HCT116 (cell line): Measurements from ENCODE around the gene PRM2. TPM values are rescaled to one million over a fixed set of nuclear protein-coding genes. Genes with fewer than 3 reads are reported as not detected.

Source experiments
- ATAC-seq: fragments of 200-7000 bp; cut with Tn5 transposase; 2 replicates; pipeline ENCODE4 v1.9.1; 2020; ENCODE audit warnings: mild to moderate bottlenecking, moderate library complexity
- BruUV-seq: library from RNA; stranded (reverse); fragments of 400-500 nt; replicated peaks from 2 replicates; lab custom pipeline; 2021; lab: Mats Ljungman, UMichigan
- CTCF ChIA-PET: fragments of 300-600 bp; sonication (Branson Sonifier 250); formaldehyde crosslinking; loops from one replicate; lab custom pipeline; 2021; ENCODE audit warnings: antibody characterized with exemption; lab: Charles Lee
- POLR2A ChIA-PET: fragments of 300-600, 350-600 bp; sonication (Branson Sonifier 250); formaldehyde crosslinking; loops from one replicate; lab custom pipeline; 2021; ENCODE audit warnings: antibody characterized with exemption; lab: Charles Lee
- RAD21 ChIA-PET, 2 experiments: fragments of 300-600 bp; sonication (Branson Sonifier 250); formaldehyde crosslinking; loops; one replicate each; lab custom pipeline; 2023; ENCODE audit warnings: low total read pairs in 2 of 2; ENCODE audit not compliant: uncharacterized antibody in 2 of 2, unreplicated experiment in 2 of 2, low non-redundant PET in 1 of 2; lab: Charles Lee
- DNase-seq: peaks from one replicate; pipeline ENCODE4 v3.0.0-alpha.2; 2010; ENCODE audit warnings: low read depth, low spot score
- H2AFZ ChIP-seq: fragments of 200-600 bp; shearing (Covaris generic), sonication (generic); 2 replicates; pipeline ENCODE4 v1.6.1; 2017; ENCODE audit warnings: low read depth, mixed run types, mixed read lengths, antibody characterized with exemption, low read length; ENCODE audit not compliant: poor library complexity, severe bottlenecking
- H3K27ac ChIP-seq: 2 replicates; pipeline ENCODE4 v1.5.1; 2012; ENCODE audit warnings: low read depth, low read length
- H3K27me3 ChIP-seq: fragments of 200-600 bp; sonication (generic); 2 replicates; pipeline ENCODE4 v1.6.1; 2016; ENCODE audit warnings: mixed run types, low read length, mixed read lengths; ENCODE audit not compliant: insufficient read depth
- H3K36me3 ChIP-seq, 2 experiments: fragments of 200-500 bp in 1 of 2; fragments of 200-600 bp in 1 of 2; sonication (Bioruptor generic) in 1 of 2; sonication (generic) in 1 of 2; 2 replicates each; pipeline versions ENCODE4 v1.5.1 to v1.6.1; 2014 to 2016; ENCODE audit warnings: low read length in 2 of 2, inconsistent platforms in 1 of 2, mixed read lengths in 1 of 2, mixed run types in 1 of 2; ENCODE audit not compliant: insufficient read depth in 2 of 2, control insufficient read depth in 1 of 2
- H3K4me1 ChIP-seq, 2 experiments: fragments of 200-600 bp in 1 of 2; sonication (generic) in 1 of 2; 2 replicates each; pipeline versions ENCODE4 v1.5.1 to v1.6.1; 2012 to 2017; ENCODE audit warnings: low read length in 2 of 2, inconsistent platforms in 1 of 2, mild to moderate bottlenecking in 1 of 2, mixed read lengths in 1 of 2, mixed run types in 1 of 2, moderate library complexity in 1 of 2; ENCODE audit not compliant: insufficient read depth in 2 of 2, control insufficient read depth in 1 of 2
- H3K4me2 ChIP-seq: fragments of 200-600 bp; sonication (generic); 2 replicates; pipeline ENCODE4 v1.6.1; 2017; ENCODE audit warnings: mixed run types, low read length, mixed read lengths
- H3K4me3 ChIP-seq, 2 experiments: fragments of 200-600 bp in 1 of 2; sonication (generic) in 1 of 2; replicated peaks in 1 of 2; 2 replicates each; pipeline ENCODE4 v1.5.1; 2011 to 2016; ENCODE audit warnings: low read length in 2 of 2, control low read depth in 1 of 2, low read depth in 1 of 2, mild to moderate bottlenecking in 1 of 2, mixed read lengths in 1 of 2, mixed run types in 1 of 2
- H3K79me2 ChIP-seq: fragments of 200-600 bp; sonication (generic); 2 replicates; pipeline ENCODE4 v1.6.1; 2017; ENCODE audit warnings: mild to moderate bottlenecking, mixed run types, low read length, moderate library complexity, mixed read lengths; ENCODE audit not compliant: insufficient read depth
- H3K9ac ChIP-seq: fragments of 200-600 bp; sonication (generic); 2 replicates; pipeline ENCODE4 v1.6.1; 2016; ENCODE audit warnings: low read length, mixed read lengths
- H3K9me2 ChIP-seq: fragments of 200-600 bp; sonication (generic), shearing (Covaris generic); 2 replicates; pipeline ENCODE4 v1.6.1; 2017; ENCODE audit warnings: mixed run types, mild to moderate bottlenecking, moderate library complexity; ENCODE audit not compliant: insufficient read depth
- H3K9me3 ChIP-seq, 2 experiments: fragments of 200-500 bp in 1 of 2; fragments of 200-600 bp in 1 of 2; sonication (Bioruptor generic) in 1 of 2; sonication (generic) in 1 of 2; 2 replicates each; pipeline ENCODE4 v1.6.1; 2014 to 2017; ENCODE audit warnings: low read length in 2 of 2, mixed read lengths in 2 of 2, inconsistent platforms in 1 of 2, low read depth in 1 of 2, mild to moderate bottlenecking in 1 of 2, mixed run types in 1 of 2, moderate library complexity in 1 of 2; ENCODE audit not compliant: control insufficient read depth in 1 of 2, insufficient read depth in 1 of 2
- H4K20me1 ChIP-seq: fragments of 200-600 bp; sonication (generic), shearing (Covaris generic); 2 replicates; pipeline ENCODE4 v1.6.1; 2017; ENCODE audit warnings: mixed run types, mild to moderate bottlenecking, moderate library complexity; ENCODE audit not compliant: insufficient read depth
- CEBPB ChIP-seq: IDR thresholded peaks from 2 replicates; pipeline ENCODE4 v1.6.1; 2012; ENCODE audit warnings: low read depth
- CTCF ChIP-seq, 3 experiments: fragments of 200-600 bp in 1 of 3; sonication (generic) in 1 of 3; IDR thresholded peaks in 2 of 3; conservative IDR thresholded peaks in 1 of 3; 2 replicates each; pipeline ENCODE4 v1.5.1; 2012 to 2017; ENCODE audit warnings: low read depth in 2 of 3, low read length in 2 of 3, antibody characterized with exemption in 1 of 3, borderline replicate concordance in 1 of 3, control low read depth in 1 of 3, mild to moderate bottlenecking in 1 of 3, mixed read lengths in 1 of 3, mixed run types in 1 of 3, moderate library complexity in 1 of 3; ENCODE audit not compliant: insufficient read depth in 1 of 3
- EGR1 ChIP-seq: IDR thresholded peaks from 2 replicates; pipeline ENCODE4 v1.6.1; 2012; ENCODE audit warnings: low read depth
- ELF1 ChIP-seq: IDR thresholded peaks from 2 replicates; pipeline ENCODE4 v1.6.1; 2012; ENCODE audit warnings: low read depth, borderline replicate concordance
- EZH2 ChIP-seq: fragments of 200-600 bp; sonication (generic); IDR thresholded peaks from 2 replicates; pipeline ENCODE4 v1.6.1; 2017; ENCODE audit warnings: antibody characterized with exemption, mixed run types
- EZH2phosphoT487 ChIP-seq: fragments of 200-600 bp; IDR thresholded peaks from 2 replicates; pipeline ENCODE4 v1.6.1; 2018; ENCODE audit warnings: antibody characterized with exemption, borderline replicate concordance
- JUND ChIP-seq: IDR thresholded peaks from 2 replicates; pipeline ENCODE4 v1.6.1; 2012
- POLR2AphosphoS5 ChIP-seq: IDR thresholded peaks from 2 replicates; pipeline ENCODE4 v1.6.1; 2011; ENCODE audit warnings: mild to moderate bottlenecking, low read depth, low read length, moderate library complexity
- RAD21 ChIP-seq: IDR thresholded peaks from 2 replicates; pipeline ENCODE4 v1.6.1; 2012; ENCODE audit warnings: low read depth, mild to moderate bottlenecking
- REST ChIP-seq: IDR thresholded peaks from 2 replicates; pipeline ENCODE4 v1.6.1; 2012; ENCODE audit warnings: low read depth
- SIN3A ChIP-seq: IDR thresholded peaks from 2 replicates; pipeline ENCODE4 v1.6.1; 2012; ENCODE audit warnings: low read depth
- TCF7L2 ChIP-seq: IDR thresholded peaks from 2 replicates; pipeline ENCODE4 v1.7.0; 2011; ENCODE audit warnings: borderline replicate concordance, inconsistent platforms; ENCODE audit not compliant: insufficient read depth, insufficient read length; ENCODE audit errors: extremely low read depth
- YY1 ChIP-seq: IDR thresholded peaks from 2 replicates; pipeline ENCODE4 v1.6.1; 2011; ENCODE audit warnings: low read length, low read depth, moderate library complexity, mild to moderate bottlenecking; ENCODE audit not compliant: insufficient replicate concordance; ENCODE audit errors: extremely low read depth
- ZNF274 ChIP-seq: fragments of 200-500 bp; sonication (Bioruptor generic); IDR thresholded peaks from 2 replicates; pipeline ENCODE4 v1.6.1; 2014; ENCODE audit warnings: mild to moderate bottlenecking, low read depth, low read length, inconsistent platforms
- intact Hi-C: fragments of 100-400 bp; cut with micrococcal nuclease; formaldehyde crosslinking; loops from 2 replicates; pipeline ENCODE4 v1.10.0; 2022
- total RNA-seq: library from RNA; stranded (reverse); gene quantifications from one replicate; pipeline ENCODE4 v1.2.1, GENCODE V29; 2021; ENCODE audit not compliant: unreplicated experiment
- TF ChIP-seq, protein P1 (sequence below): IDR thresholded peaks from 2 replicates; pipeline ENCODE4 v1.6.1; 2012

PRM2 gene
- total RNA-seq, 1 experiment from 2014 or later: not detected

- ATAC-seq: no peak
- intact Hi-C loops: no loop called here
- H4K20me1 ChIP-seq: no peaks in the 10 kb centered on the region
- H3K9me2 ChIP-seq: no peaks in the 10 kb centered on the region
- no peaks in the 10 kb centered on the region for H3K9me3 ChIP-seq
- H3K79me2 ChIP-seq: no peaks in the 10 kb centered on the region
- peaks cover 19 to 26% of the 10 kb centered on the region in 2 experiments; a peak in 3 of 4 replicates for H3K4me1 ChIP-seq
- H3K36me3 ChIP-seq: no peaks in the 10 kb centered on the region
- H3K27me3 ChIP-seq: no peaks in the 10 kb centered on the region
- no TSS peak for BruUV-seq
- no peak for DNase-seq
- no peak overlapping the region for H3K27ac ChIP-seq
- ChIA-PET POLR2A (no interaction called here), CTCF (interaction anchor here (1.3 kb wide), 1 partner anchor 31 kb away, joined by 3 read pairs; no protein-coding TSS in a partner anchor), RAD21 (no interaction called here)
- H3K4me3 ChIP-seq: no peak overlapping the region
- no peak overlapping the region for H2AFZ ChIP-seq
- TF ChIP-seq REST (no peak), EZH2phosphoT487 (no peak), TCF7L2 (no peak), EZH2 (no peak), ZNF274 (no peak), JUND (no peak), EGR1 (no peak), SIN3A (no peak), YY1 (no peak), RAD21 (no peak), CTCF (IDR thresholded peaks at IDR 0.05 in 2 of 3, conservative IDR thresholded peaks at IDR 0.05 in 1 of 3; ENCODE audit: borderline replicate concordance in 1 of 3, insufficient read depth in 1 of 3, low read depth in 2 of 3, low read length in 2 of 3) (no peak), POLR2AphosphoS5 (no peak), ELF1 (no peak), CEBPB (no peak)
- TF ChIP-seq, protein P1, sequence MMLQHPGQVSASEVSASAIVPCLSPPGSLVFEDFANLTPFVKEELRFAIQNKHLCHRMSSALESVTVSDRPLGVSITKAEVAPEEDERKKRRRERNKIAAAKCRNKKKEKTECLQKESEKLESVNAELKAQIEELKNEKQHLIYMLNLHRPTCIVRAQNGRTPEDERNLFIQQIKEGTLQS: no peak
- no peak overlapping the region for H3K9ac ChIP-seq
- H3K4me2 ChIP-seq: no peak overlapping the region
Observed at GRCh38 chr16:11325404-11326083, 49.3 kb upstream of the PRM2 start.
